ENCODE data around the gene PHACTR3.

- TF ChIP-seq POLR2A (IDR thresholded peaks at IDR 0.05): no peak
- TF ChIP-seq CTCF (IDR thresholded peaks at IDR 0.05): no peak
These were observed 166.5 kb downstream of the PHACTR3 start for GRCh38 chr20:59770851-59771250.

All from lower leg skin (tissue), 3 donors.